ACHN (cell line): ENCODE results near the gene RIC1.
A peak's percentile ranks its signal among the peaks of the same experiment; 100 is the strongest.
"Not testable (repeated sequence)": the region's sequence is repeated elsewhere in the genome, so short reads cannot be mapped to it uniquely, and the experiment has no call there.

Source experiments
- DNase-seq: peaks from one replicate; pipeline ENCODE4 v3.0.0-alpha.2; 2015
- in situ Hi-C: cut with HindIII; loops from 2 replicates; pipeline ENCODE4 v1.10.0; 2017; ENCODE audit warnings: low sequenced_read_pairs, low pct_ligation_motif_present, low pct_unique_long_range_greater_than_20kb

RIC1 gene

GRCh38 chr9:5712651-5713390 lies 83.9 kb downstream of the RIC1 start:
- peak; percentile 55 for DNase-seq
- in situ Hi-C loops, result no loop called here

GRCh38 chr9:5714501-5715401 lies 85.8 kb downstream of the RIC1 start:
- in situ Hi-C loops, result no loop called here
- DNase-seq, result peak; percentile 50

- in situ Hi-C loops, result no loop called here
- DNase-seq, result no peak
Measured at GRCh38 chr9:5715548-5716127, 86.7 kb downstream of the RIC1 start.

- in situ Hi-C loops, DNase-seq: not testable (repeated sequence)
Measured at GRCh38 chr9:5717434-5717833, 88.5 kb downstream of the RIC1 start.

- DNase-seq, result no peak
- in situ Hi-C loops, result no loop called here
Measured at GRCh38 chr9:5718296-5719032, 89.6 kb downstream of the RIC1 start.

GRCh38 chr9:5719100-5719926 lies 90.4 kb downstream of the RIC1 start:
- no peak for DNase-seq
- in situ Hi-C loops, result no loop called here

GRCh38 chr9:5720151-5720550 lies 91.2 kb downstream of the RIC1 start:
- DNase-seq, result no peak
- in situ Hi-C loops, result no loop called here

GRCh38 chr9:5721279-5722087 lies 92.6 kb downstream of the RIC1 start:
- no peak for DNase-seq
- in situ Hi-C loops, result no loop called here

- in situ Hi-C loops, result not testable (repeated sequence)
Measured at GRCh38 chr9:5722679-5723078, 93.8 kb downstream of the RIC1 start.

GRCh38 chr9:5735072-5735471 lies 106.2 kb downstream of the RIC1 start:
- no peak for DNase-seq
- in situ Hi-C loops, result no loop called here

More at GRCh38 chr9:5722679-5723078, 93.8 kb downstream of the RIC1 start:
- not testable (repeated sequence) for DNase-seq

GRCh38 chr9:5736563-5737346 lies 107.8 kb downstream of the RIC1 start:
- DNase-seq, result no peak
- in situ Hi-C loops, result no loop called here

GRCh38 chr9:5743109-5743508 lies 114.2 kb downstream of the RIC1 start:
- no peak for DNase-seq
- in situ Hi-C loops, result no loop called here

GRCh38 chr9:5748438-5748837 lies 119.5 kb downstream of the RIC1 start:
- in situ Hi-C loops, result no loop called here

GRCh38 chr9:5749306-5749705 lies 120.4 kb downstream of the RIC1 start:
- DNase-seq, result no peak
- in situ Hi-C loops, result no loop called here

More at GRCh38 chr9:5748438-5748837, 119.5 kb downstream of the RIC1 start:
- no peak for DNase-seq

GRCh38 chr9:5750569-5750968 lies 121.7 kb downstream of the RIC1 start:
- in situ Hi-C loops, result no loop called here
- DNase-seq, result no peak

- in situ Hi-C loops, result no loop called here
- DNase-seq, result no peak
Measured at GRCh38 chr9:5756633-5757032, 127.7 kb downstream of the RIC1 start.
